HG02798 (cell line): Measurements from ENCODE around the gene RPS29.
A peak's percentile ranks its signal among the peaks of the same experiment; 100 is the strongest.
"Not testable (repeated sequence)": the region's sequence is repeated elsewhere in the genome, so short reads cannot be mapped to it uniquely, and the experiment has no call there.

Experiments used
- ATAC-seq: cut with Tn5 transposase; IDR thresholded peaks from one replicate; pipeline ENCODE4 v1.9.1; 2021; ENCODE audit warnings: mild to moderate bottlenecking; ENCODE audit not compliant: unreplicated experiment, poor library complexity

The RPS29 gene

DNA sequence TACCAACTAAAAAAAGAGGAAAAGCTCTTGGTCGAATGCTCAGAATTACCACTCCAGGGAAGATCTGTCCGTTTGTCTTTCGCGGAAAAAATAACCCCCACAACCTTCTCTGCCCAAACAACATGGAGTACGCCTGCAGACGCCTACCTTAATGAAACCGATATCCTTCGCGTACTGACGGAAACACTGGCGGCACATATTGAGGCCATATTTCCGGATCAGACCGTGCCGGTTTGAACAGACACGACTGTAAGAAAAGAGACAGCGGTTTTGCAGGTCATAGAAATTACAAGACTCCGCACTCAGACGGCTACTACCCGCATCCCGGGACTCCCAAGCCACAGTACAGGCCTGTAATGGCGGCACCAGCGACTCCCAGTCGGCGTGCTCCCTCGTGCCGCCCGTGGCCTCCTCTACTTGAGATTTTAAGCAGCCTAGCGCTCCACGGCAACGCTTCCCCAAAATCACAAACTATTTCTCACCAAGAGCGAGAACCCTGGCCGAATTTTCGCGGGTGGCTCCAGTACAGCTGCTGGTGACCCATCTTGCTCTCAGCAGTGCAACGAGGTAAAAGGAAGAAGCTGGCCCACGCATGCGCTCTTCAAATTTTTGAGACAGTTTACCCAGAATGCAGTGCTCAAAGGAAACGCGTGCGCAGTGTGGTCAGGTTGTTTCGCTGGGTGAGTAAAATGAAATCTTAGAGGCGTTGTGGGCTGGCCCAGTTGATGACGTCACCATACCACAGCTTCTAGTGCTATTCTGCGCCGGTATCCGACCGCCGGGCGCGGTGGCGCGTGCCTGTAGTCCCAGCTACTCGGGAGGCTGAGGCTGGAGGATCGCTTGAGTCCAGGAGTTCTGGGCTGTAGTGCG lies at the start of gene RPS29:
TSS of gene RPS29 (minus strand) at position 578 of the 870 bp plus-strand sequence. CDS start at position 544, 34 bp downstream.
- peak; percentile 91 for ATAC-seq

DNA sequence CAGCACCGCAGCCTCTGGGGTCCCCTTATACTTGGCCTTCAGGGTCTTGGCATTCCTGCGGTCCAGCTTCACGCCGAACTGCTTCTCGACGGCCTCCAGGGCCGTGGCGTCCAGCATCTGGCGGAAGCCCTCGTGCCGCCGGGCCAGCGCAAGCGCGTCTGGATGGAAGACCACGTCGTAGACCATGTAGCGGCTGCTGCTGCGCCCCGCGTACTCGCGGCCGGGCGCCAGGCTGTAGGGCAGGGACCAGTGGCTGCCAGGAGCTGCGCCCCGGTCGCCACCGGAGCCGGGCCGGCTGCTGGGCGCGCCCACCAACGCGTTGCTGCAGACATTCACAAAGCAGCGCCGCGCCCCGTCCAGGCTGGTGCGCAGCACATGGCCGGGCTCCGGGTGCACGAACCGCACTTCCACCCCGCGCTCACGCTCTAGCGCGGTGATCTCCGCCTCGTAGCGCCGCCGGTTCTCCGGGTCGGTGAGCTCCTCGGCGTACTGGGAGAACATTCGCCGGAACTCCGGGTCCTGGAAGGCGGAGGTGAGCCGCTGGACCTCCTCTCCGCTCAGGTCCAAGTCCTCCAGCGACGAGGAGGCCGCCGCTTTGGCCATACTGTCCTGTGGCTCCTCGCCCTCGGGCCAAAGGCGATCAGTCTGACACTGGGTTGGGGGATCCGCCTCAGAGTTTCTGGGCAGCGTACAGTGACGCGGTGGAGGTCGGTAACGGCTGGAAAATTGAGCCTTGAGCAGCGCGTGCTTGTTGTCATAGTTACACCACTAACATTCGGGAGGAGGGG lies 48.6 kb upstream of the RPS29 start, which contains the start of gene DNAAF2:
TSS of gene DNAAF2 (minus strand) at position 698 of the 788 bp plus-strand sequence. CDS start at position 603, 95 bp downstream.
- ATAC-seq: peak; percentile 23

DNA sequence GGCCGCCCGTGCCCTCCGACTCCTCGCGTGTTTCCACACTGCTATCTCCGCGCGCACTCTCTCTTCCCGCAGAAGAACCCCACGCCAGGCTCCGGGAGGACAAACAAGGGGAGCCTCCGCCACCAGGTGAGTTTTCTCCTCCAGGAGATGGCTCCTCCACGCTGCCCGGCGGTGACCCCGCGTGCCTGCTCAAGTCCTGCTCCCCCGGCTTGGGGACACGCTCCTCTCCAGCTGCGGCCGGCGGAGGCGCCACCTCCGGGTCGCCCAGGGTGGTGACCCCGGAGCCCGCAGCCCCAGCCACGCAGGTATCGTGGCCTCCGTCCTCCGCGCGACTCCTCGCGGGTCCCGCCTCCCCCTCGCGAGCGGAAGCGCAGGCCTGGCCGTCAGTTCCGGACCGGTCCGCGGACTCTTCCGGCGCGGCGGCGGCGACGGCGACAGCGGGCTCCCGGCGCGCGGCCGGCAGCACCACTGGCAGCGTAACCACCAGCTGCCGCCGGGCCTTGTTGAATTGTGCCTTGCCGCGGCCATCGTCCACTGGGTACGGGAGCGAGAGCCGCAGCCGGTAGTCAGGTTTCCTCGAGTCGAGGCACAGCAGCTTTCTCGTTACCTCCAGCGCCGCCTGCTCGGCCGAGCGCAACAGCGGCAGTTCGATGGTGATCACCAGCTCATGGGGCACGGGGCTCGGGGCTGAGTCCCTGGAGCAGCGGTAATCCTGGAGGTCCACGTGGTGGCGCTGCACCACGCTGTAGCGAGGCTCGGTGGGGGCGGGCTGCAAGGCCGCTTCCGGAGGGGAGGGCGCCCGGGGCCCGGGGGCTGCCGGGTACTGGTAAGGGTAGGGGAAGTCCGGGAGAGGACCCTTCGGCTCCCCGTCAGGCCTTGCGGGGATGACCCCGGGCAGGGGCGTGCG lies 47.7 kb upstream of the RPS29 start:
- peak; percentile 84 for ATAC-seq

DNA sequence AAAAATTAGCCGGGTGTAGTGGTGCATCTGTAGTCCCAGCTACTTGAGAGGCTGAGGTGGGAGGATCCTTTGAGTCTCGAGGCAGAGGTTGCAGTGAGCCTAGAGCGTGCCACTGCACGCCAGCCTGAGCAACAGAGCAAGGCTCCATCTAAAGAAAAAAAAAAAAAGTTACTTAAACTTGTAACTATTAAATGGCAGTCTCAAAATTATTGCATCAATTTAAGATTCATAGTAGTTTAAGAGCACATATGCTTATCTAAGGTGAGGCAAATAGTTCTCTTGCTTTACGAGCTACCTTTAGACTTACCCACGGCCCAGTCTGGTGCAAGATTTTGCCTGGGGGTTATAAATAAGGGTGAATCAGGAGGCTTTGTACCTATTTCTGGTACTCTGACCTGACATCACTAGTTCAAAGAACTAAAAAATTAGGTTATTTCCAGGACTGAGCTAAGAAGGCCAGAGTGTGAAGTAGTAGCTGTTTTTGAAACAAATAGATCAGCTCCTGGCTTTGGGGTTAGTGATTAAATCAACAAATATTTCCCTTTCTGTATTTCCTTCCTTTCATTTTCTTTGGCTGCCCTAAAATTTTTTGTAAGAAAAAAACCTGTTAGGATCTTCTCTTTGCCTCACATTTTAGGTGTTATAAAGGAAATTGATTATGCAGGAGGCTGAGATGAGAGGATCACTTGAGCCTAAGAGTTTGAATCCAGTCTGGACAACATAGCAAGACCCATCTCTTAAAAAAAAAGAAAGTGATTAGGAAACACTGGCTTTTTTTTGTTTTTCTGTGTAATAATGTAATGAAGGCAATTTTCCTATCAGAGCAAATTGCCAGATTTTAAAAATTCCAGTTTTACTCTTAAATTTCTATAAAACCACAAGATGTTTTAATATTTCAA lies 38.0 kb upstream of the RPS29 start:
- ATAC-seq: peak; percentile 12

DNA sequence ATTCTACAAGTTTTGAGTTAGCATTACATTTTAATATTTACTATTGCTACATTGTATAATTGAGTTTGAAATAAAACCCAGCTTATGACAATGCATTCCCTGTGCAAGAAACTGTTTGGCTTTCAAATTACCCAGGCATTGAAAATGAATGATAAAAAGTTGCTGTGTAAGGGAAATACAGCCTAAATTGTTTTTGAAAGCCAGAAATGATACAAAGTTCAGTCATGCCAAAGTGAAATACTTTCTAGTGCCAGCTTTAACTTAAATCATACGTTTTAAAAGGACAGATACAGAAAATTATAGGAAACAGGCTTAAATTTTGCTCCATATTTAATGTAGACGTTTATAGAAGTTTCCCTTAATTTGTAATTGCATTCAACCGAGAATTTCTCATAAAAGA lies 37.2 kb upstream of the RPS29 start:
- ATAC-seq: no peak

DNA sequence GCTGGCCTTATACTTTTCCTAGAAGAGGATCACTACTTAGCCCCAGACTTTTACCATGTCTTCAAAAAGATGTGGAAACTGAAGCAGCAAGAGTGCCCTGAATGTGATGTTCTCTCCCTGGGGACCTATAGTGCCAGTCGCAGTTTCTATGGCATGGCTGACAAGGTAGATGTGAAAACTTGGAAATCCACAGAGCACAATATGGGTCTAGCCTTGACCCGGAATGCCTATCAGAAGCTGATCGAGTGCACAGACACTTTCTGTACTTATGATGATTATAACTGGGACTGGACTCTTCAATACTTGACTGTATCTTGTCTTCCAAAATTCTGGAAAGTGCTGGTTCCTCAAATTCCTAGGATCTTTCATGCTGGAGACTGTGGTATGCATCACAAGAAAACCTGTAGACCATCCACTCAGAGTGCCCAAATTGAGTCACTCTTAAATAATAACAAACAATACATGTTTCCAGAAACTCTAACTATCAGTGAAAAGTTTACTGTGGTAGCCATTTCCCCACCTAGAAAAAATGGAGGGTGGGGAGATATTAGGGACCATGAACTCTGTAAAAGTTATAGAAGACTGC lies 35.9 kb upstream of the RPS29 start:
- ATAC-seq: no peak

DNA sequence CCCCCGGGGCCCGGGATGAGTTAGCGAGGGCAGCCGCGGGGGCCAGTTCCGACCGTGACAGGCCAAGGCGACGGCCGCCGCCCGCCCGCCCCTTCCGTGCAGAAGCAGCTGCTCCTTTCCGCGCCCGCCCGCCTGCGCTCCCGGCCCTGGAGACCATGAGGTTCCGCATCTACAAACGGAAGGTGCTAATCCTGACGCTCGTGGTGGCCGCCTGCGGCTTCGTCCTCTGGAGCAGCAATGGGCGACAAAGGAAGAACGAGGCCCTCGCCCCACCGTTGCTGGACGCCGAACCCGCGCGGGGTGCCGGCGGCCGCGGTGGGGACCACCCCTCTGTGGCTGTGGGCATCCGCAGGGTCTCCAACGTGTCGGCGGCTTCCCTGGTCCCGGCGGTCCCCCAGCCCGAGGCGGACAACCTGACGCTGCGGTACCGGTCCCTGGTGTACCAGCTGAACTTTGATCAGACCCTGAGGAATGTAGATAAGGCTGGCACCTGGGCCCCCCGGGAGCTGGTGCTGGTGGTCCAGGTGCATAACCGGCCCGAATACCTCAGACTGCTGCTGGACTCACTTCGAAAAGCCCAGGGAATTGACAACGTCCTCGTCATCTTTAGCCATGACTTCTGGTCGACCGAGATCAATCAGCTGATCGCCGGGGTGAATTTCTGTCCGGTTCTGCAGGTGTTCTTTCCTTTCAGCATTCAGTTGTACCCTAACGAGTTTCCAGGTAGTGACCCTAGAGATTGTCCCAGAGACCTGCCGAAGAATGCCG lies 35.1 kb upstream of the RPS29 start:
- peak; percentile 31 for ATAC-seq

DNA sequence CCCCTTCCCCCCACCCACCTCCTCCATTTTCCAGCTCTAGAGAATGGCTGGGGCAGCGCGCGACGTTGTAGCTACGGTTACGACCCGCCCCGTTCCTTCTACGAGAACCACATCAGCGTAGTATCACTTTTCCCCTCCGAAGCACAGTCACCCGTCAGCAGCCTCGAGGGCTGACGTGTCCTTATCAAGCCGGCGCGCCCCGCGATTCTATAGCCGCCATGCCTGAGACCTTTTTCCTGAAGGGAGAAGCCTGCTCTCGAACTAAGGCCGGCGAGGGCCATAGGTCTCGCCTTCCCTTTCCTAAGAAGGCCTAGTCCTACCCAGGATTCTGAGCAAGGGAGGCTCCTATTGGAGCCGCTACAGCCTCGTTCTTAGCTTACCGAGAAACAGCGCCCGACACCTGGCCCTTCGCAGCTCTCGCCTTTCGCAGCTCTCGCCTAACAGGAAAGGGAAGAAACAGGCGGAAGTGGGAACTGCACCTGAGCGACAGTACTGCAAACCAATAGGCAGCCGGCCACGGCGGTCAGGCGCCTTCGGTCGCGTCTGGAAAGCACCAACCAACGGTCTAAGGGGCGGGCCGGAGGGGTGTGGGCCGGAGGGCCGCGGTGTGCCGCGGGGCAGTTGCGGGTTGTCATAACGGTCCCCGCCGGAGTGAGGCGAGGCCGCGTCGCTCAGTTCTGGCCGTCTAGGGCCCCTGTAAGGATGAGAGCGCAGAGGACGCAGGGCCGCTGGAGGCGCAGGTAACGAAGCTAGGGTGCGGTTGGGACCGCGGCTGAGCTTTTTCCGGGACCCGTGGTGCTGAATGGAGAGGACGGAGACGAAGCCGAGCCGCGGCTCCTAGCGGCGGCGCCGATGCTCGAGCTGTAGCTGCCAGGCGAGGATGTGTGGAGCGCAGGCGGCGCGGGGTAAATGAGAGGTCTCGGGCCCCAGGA lies 34.3 kb upstream of the RPS29 start, which contains the start of the genes MGAT2 and RPL36AL:
TSS of gene MGAT2 (plus strand) at position 618 of the 932 bp plus-strand sequence. CDS start 470 bp downstream, outside the sequence.
TSS of gene RPL36AL (minus strand) at position 445 of the 932 bp plus-strand sequence. CDS start 1,522 bp downstream, outside the sequence.
- ATAC-seq: peak; percentile 91

DNA sequence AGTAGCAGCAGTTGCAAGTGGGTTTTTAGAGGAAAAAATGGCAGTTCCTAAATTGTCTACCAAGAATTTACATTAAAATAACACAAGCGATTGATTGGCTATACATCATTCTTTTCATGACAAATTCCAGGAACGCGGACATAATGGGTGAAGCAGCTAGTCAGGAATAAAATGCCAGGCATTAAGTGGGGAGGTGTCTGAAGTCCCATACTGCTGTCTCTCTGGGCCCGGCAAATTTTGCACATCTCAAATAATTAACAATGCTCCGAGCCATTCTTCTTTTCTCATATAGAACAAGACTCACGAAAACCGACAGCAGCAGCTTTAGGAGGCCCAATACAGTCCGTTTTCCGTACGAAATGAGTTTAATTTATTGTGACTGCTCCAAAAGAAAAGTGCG lies 33.5 kb upstream of the RPS29 start:
- no peak for ATAC-seq

DNA sequence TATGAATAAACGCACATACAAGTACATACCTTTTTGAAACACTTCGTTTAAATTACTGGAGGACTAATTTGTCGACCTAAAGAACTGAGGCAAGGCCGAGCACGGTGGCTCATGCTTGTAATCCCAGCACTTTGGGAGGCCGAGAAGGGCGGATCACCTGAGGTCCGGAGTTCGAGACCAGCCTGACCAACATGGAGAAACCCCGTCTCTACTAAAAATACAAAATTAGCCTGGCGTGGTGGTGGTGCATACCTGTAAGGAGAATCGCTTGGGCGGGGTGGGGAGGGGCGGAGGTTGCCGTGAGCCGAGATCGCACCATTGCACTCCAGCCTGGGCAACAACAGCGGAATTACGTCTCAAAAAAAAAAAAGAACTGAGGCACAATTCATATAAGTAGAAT lies 33.1 kb upstream of the RPS29 start:
- ATAC-seq: not testable (repeated sequence)

DNA sequence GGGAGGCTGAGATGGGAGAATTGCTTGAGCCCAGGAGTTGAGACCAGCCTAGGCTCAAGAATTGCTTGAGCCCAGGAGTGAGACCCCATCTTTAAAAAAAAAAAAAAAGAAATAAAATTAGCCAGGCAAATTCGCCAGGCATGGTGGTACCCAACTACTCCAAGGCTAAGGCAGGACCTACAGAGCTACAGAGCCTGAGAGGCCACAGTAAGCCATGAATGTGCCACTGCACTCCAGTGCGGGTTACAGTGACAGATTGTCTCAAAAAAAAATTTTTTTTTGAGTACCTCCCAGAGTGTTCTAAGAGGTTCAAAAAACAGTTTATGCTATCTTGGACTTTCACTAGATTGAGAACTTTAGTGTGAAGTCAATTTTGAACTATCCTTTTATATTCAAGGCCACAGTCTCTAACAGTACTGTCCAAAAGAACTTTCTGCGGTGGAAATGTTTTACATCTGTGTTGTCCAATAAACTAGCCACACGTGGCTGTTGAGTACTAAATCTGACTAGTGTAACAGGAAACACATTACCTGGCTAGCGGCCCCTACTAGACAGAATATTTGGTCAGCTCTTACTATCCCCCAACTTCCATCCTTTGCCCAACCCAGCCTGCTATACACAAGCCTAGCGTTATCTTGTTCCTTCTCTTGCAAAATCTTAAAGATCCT lies 31.8 kb upstream of the RPS29 start:
- ATAC-seq: no peak

DNA sequence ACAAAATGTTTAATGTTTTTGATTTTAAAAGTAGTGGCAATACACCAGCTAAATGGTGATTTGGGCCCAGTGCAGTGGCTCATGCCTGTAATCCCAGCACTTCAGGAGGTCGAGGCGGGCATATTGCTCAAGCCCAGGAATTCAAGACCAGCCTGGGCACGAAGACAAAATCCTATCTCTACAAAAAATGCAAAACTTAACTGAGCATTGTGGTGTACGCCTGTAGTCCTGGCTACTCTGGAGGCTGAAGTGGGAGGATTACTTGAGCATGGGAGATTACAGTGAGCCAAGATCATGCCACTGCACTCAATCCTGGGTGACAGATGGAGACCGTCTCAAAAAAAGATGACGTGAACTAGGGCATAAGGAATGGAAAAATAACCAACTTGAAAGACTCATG lies 29.6 kb upstream of the RPS29 start:
- ATAC-seq: no peak

DNA sequence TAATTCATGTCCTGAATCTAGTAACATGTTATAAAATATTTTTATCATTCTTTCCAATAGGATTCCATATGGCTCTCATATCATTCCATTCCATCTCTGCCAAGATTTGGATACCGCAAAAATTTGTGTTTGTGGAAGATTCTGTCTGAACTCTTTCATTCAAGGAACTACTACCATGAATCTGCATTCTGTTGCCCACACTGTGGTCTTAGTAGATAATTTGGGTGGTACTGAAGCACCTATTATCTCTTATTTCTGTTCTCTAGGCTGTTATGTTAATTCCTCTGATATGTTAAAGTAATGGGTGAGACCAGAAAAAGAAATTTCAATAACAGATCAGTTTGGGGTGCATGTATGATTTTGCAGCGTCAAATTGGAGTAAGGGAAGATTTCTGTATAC lies 28.0 kb upstream of the RPS29 start:
- ATAC-seq: no peak

DNA sequence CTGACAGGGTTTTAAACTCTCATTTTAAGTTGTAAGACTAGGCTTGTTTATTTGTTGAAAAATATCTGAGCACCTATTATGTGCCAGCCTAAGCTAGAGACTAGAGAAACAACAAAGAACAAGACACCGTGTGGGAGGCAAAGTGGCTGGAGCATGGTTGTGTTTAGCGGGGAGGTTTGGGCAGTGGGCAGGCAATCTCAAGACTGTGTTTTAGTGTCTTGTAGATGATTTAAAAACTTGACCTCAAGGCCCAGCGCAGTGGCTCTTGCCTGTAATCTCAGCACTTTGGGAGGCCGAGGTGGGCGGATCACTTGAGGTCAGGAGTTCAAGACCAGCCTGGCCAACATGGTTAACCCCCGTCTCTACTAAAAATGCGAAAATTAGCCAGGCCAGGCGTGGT lies 26.5 kb upstream of the RPS29 start:
- ATAC-seq: no peak

DNA sequence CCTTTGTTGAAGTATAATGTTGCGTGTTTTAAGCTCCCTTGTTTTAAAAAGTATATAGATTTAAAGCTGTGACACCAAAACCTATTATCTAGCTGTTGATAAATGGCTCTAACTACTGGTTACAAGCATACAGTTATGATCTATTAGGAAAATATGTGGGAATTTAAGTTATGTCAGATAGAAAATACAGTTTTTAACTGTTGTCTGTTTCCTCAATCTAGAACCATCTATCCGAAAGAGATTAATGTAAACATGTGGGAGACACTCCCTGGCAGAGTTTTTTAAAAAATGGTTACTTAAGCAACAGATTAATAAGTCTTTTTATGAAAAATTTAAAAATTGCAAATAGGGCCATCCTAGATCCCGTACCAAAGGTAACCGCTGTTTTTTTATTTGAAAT lies 26.1 kb upstream of the RPS29 start:
- no peak for ATAC-seq

DNA sequence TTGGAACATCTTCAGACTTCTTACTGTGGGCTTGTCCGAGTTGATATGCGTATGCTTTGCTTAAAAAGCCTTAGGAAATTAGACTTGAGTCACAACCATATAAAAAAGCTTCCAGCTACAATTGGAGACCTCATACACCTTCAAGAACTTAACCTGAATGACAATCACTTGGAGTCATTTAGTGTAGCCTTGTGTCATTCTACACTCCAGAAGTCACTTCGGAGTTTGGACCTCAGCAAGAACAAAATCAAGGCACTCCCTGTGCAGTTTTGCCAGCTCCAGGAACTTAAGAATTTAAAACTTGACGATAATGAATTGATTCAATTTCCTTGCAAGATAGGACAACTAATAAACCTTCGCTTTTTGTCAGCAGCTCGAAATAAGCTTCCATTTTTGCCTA lies 21.4 kb upstream of the RPS29 start:
- no peak for ATAC-seq
